GM18508 (cell line): ENCODE results near the gene ZNF275.
"Not testable (repeated sequence)": the region's sequence is repeated elsewhere in the genome, so short reads cannot be mapped to it uniquely, and the experiment has no call there.

Experiments used
- ATAC-seq: cut with Tn5 transposase; IDR thresholded peaks from one replicate; pipeline ENCODE4 v1.9.1; 2021; ENCODE audit warnings: moderate number of reproducible peaks; ENCODE audit not compliant: insufficient read depth, unreplicated experiment

Gene ZNF275

DNA sequence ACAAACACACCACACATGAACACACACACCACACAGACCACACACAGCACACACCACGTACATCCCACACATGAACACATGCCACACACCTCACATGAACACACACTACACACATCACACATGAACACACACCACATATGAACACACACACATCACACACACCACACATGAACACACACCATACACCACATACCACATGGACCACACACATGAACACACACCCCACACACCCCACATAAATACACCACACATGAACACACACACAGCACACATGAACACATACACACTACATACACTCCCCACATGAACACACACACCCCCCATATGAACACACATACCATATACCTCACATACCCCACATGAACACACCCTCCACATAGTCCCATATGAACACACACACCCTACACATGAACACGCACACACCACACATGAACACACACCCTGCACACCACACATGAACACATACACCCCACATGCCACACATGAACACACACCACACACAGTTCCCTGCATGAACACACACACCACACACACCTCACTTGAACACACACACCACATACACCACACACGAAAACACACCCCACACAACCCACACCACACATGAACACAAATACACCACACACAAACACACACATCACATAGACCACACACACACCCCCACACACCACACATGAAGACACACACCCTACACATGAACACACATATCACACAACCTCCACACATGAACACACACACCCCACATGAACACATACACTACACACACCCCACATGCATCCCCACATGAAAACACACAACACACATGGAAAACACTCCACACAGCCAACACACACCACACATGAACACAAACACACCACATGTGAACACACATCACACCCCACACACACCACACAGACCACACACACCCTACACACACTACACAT is 48.9 kb downstream of the ZNF275 start:
- no peak for ATAC-seq

DNA sequence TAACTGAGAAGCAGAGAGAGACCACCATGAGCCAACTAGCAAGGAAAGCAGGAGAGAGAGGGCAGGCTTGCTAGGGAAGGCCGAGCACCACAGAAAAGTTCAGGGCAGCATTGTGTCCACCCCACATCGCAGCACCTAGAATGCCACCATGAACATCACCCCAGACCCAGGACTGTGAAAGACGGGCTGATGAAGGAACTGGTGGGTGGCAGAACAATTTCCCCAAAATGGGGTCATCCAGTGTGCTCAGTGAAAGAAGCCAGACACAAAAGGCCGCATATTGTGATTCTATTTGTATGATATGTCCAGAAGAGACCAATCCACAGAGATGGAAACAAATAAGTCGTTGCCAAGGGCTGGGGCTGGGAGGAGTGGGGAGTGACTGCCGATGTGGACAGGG is 50.4 kb downstream of the ZNF275 start:
- no peak for ATAC-seq

DNA sequence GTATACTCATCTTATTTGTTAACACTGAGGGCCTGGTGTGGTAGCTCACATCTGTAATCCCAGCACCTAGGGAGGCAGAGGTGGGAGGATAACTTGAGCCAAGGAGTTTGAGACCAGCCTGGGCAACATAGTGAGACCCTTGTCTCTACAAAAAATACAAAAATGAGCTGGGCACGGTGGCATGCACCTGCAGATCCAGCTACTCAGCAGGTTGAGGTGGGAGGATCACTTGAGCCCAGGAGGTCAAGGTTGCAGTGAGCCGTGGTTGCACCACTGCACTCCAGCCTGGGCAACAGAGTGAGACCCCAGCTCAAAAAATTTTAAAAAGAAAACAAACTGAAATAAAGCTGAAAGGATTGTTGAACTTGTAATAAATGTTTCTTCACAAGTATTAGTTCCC is 51.0 kb downstream of the ZNF275 start:
- not testable (repeated sequence) for ATAC-seq

DNA sequence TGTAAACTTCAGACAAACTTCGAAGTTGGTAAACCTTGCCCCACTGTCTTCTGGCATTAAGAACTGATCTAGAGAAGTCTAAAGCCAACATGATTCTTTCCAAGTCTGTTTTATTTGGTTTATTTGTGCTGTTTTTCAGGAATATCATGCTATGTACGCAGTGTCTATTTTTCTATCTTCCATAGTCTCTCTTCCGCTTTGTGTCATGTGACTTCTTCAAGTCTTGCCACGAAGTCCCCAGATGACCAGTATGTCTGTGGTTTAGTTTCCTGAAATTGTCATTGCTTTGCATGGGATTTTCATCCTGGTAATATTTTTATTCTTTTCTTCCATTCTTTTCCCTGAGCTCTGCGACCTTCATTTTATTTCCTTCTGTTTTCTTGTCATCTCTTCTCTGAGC is 52.1 kb downstream of the ZNF275 start:
- ATAC-seq: no peak

DNA sequence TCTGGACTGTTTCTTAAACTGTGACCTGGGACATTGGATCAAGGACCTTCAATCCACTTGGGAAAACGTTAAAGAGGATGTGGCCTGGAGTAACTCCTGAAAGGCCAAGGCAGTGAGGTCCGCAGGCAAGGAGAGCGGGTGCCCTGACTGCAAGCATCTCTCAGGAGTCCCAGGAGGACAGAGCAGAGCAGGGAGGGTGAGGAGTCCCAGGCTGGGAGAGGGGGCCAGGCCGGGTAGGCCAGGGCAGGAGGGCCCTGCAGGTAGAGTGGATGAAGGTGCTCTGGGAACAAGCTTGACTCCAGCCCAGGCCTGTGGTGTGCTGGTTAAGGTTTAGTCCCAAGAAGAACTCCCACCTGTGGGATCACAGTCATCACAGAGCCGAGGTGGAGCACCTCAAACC is 53.4 kb downstream of the ZNF275 start:
- ATAC-seq: no peak

DNA sequence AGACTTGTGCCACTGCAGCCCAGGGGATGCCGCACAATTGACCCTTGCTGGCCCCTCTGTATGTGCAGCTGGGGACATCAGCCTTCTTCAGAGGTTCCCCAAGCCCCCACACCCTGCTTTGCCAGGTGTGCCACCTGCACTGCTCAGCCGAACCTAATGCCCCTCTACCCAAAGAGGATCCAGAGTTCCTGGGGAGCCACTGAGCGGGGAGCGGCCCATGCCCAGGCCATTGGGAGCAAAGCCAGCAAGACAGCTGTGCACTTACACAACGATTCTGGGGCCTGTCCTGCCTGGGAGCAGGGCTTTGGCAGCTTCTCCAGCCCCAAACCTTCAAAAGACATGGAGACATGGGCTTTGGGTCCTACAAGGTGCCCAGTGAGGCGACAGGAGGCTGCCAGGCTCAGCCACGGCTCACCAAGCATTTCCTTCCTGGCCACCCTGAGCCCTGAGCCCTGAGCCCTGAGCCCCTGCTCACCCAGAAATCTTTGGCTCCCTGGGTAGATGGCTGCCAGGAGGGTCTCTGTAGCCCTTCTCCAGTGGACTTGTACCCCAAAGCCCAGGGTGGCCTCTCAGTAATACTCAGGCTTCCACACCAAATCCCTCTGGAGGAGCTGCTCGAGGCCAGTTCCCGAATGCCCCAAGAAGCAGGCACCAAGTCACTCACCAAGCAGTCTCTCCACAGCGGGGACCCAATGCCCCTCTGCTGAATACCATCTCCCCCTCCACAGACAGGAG is 54.2 kb downstream of the ZNF275 start:
- no peak for ATAC-seq

DNA sequence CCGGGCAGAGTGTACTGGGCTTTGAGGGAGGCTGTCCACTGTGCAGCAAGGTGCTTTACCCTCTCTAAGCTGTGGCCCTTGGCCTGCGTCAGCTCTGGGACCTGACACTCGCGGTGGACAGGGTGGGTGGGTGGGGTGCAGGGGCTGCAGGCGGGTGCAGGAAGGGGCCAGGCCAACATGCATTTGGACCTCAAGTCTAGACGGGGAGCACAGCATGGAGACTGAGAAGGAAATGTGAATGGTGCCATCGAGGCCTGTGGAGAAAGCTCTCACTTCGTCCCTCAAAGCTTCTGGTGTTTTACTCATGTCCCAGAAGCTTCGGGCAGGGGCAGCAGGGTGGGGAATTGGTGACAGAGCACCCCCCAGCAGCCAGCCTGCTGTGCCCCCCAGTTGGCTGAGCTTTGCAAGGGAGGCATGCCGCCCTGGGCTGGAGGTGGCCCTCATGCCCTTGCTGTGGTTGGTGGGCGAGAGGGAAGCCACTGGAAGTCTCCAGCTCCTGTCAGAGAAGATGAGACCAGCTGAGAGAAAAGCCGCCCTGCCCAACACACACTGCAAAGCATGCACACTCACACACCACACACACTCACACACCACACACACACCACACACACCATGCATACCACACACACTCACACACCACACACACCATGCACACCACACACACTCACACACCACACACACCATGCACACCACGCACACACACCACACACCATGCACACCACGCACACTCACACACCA is 54.9 kb downstream of the ZNF275 start:
- ATAC-seq: no peak

DNA sequence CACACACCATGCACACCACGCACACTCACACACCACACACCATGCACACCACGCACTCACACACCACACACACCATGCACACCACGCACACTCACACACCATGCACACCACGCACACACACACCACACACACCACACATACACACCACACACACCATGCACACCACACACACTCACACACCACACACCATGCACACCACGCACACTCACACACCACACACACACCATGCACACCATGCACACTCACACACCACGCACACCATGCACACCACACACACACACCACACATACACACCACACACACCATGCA is 55.5 kb downstream of the ZNF275 start:
- not testable (repeated sequence) for ATAC-seq

DNA sequence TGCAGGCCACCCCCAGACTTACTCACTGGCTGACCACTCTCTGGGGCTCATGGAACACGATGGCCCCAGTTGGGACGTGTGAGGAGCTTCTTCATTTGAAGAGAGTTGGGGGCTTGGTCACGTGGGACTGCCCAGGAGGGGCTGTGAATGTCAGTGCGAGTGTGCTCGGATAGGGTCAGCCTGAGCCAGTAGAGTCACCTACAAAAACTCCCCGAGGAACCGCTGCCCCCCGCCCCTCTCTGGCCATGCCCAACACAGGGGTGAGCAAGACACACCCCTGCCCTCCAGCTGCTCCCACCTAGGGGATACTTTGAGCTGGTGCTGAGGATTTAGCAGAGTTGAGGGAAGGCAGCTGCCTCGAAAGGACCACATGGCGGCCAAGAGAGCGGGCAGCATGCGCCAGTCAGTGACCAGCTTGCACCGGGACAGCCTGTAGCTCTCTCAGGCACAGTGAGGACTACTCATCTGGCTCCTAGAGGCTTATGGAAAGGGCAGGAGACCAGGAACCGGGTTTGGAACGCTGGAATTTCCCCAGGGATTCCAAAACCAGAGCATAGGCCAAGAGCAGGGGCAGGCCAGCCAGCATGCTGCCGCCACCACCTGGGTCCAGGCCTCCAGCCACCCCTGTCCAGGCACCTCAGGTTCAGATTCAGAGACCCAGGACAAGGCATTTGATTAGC is 58.8 kb downstream of the ZNF275 start:
- no peak for ATAC-seq

DNA sequence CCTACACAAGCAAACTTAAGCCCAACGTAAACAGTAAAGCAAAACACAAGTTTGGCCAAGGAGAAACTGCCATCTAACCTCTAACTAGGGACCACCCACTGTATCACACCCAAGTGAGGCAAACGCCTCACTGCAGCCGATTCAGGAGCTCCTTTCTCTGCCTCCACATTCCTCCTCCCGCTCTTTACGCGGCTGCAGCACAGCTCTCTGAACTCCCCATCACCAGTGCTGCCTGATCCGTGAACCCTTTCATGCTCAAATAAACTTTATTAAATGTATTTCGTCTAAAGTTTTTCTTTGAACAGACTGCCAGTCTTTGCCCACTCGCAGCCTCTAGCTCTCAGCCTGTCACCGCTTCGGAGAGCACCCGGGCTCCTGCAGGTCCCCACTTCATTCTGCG is 60.7 kb downstream of the ZNF275 start:
- ATAC-seq: no peak

DNA sequence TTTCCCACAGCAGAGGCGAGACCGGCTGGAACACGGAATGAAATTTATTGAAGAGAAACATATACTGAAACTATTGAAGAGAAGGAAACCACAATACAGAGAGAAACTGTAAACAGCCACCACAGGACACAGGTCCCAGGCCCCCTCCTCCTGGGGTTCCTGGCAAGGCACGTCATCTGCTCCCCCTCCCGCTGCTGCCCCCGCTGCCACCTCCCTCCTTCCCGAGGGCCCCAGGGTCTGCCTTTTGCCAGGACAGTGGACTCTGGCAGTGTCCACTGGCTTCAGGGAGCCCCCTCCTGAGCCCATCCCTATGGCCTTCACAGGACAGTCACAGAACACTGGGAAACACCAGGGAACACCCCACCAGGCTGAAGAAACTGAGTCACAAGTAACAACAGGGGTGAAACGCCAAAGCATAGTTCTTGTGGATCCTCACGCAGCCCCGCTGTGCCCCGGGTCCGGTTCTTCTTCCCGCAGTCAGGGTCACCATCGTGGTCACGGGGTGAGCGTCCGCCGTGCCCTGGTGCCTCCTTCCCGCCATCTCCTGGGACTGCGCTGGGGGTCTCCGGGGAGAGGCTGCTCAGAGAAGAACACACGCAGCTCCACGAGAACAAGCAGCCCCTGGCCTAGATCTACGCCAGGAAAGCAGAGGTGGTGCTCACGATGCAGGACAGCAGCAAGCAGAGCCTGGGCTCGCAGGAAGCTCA is 61.8 kb downstream of the ZNF275 start:
- no peak for ATAC-seq

DNA sequence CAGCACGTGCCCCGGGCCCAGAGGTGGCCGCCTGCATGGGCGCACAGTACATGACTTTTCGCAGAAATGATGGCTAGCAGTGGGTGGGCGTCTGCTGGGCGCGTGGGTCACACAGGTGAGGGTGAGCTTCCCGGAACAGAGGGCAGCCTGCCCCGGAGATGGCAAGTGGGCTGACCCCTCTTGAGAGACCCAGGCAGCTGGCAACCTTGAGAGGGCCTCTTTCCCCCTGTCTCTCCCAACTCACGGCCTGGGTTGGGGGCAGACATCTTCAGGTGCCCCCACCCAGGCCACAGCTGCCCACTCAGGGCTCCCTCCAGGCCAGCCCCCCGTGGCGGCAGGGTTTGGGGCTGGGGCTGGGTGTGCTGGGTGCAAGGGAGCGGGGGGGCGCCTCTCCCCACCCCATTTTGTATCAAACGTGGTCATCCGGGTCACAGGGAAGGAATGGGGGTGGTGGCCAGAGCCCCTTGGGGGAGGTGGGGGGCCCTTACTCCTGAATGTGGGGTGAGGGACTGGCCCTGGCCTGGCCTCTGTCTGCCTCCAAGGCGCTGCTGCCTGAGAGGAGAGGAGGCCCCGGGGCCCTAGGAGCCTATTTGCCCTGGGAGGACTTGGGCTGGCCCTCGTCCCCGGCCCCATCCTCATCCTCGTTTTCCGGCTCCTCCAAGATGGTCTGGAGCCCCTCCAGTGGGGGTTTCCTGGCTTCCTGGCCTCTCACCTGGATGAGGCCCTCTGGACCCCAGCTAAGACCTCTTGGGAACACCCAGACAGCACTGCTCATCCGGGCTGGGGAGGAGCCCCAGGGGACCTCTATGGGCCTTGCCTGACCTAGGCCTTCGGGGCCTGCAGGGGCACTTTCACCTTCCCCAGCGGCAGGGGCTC is 62.6 kb downstream of the ZNF275 start:
- no peak for ATAC-seq

DNA sequence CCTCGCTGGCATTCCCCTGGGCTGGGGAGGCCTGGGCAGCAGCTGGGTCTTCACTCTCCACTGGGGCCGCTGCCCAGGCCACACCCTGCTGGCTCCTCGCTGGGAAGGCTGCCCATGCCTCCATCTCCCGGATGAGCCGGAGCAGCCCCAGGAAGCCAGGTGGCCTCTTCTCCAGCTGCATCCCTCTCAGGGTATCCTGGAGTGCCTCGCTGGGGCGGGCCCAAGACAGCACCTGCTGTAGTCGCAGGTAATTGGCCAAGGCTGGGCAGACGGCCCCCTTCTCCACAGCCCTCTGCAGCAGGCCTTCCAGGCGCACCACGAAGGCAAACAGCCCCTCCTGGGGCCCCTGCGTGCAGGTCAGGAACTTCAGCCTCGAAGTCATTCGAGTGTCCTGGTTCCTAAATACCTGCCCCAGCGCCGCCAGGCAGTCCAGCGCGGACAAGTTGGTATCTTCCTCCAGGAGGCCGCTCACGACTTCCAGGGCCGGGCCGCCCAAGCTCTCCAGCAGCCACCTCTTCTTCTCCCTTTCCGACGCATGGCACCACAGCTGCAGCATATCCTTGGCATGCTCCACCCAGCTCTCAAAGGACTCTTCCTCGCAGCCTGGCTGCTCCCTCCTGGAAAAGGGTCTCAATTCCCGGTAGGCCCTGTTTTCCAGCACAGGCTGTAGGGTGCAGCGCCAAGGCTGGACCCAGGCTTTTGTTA is 63.5 kb downstream of the ZNF275 start:
- no peak for ATAC-seq

DNA sequence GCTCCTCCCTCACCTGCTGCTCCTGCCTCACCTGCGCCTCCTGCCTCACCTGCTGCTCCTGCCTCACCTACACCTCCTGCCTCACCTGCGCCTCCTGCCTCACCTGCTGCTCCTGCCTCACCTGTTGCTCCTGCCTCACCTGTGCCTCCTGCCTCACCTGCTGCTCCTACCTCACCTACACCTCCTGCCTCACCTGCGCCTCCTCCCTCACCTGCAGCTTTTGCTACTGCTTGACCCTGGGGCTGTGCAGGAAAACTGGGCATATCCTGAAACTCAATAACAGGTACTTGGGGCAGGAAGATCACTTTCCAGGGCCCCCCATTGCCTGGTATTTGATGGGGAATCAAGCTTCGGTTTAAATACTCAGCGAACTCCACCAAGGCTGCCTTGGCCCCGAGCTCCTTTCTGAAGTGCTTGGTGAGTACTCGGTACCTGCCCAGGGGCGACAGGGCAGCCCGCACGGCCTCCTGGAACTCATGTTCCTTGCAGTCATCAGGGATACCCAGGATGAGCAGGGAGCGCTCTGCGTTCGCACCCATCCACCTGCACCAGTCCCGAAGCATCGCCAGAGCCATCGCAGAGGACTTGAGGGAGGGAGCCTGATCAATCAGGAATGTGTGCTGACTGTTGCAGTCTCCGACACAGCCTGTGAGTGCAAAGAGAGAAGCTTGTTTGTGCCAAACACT is 64.5 kb downstream of the ZNF275 start:
- ATAC-seq: no peak

DNA sequence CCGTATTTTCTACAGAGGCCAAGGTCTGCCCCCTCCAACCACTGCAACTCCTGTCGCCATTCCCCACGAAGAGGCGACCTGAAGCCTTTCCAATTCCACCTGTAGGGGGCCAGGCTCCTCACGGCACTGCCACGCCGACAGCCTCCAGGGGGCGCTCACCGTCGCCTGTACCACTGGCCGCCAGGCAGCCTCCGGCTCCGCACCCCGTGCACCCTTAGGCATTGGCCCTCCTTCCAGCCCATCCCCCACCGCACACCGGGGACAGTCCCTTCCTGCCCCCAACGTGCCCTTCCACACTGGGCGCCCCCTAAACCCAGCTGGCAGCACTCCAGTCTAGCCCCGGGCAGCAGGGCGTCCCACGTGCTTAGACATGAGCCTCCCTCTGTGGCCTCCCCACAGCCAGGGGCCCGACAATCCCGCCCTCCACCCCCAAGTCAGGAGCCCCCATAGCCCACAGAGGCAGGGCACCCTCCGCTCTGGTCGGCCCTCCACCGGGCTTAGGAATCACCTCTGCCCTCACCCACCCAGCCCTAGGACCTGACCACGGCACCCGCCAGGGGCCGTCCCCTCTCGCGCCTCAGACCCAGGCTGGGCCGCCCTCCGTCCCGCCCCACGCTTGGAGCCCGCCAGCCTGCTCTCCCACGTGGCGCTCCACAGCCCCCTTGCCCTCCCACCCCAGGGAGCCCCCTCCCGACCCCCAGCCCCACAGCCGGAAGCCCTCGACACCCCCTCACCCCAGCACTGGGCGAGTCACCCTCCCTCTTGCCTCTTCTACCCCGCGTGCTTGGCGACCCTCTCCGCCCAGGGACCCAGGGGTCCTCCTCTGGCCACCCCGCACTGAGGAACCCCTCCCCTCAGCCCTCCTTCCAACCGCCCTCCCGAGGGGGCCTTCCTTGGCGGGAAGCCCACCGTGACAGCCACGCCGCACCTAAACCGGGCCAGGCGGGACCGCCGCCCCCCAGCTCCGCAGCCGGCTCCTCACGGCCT is 66.5 kb downstream of the ZNF275 start:
- no peak for ATAC-seq

DNA sequence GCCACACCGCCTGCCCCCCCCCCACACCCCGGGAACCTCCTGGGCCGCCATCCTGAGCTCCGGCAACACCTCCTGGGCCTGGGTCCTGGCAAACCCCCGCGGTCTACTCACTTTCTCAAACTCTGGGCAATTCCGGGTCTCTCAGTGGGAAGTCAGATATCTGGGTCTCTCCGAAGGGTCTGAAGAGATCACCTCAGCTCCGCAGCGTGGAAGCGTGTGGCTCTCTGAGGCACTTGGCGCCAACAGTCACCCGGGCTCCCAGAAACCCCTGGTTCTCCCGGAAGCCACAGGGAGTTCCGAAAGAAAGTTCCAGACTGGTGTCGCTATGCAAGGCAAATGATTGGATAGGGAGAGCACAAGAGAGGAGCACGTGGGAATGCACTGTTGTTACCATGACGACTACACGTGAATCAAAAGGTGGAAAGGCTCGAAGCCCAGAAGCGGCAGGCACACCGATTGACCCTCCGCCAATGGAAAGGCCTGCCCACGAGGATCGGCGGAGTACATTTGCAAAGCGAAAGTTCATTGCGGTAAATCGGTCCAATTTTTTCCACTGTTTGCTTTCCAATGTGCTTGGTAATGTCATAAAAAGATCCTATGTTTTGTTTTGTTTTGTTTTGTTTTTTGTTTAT is 67.3 kb downstream of the ZNF275 start, which contains the start of gene PNMA6E:
Gene PNMA6E, minus strand, starts transcription at position 218 of the 632 bp plus-strand sequence. CDS start 2,501 bp downstream, outside the sequence.
- no peak for ATAC-seq
